H1 (cell line): ENCODE data around the gene NPFFR2. TPM values are rescaled to one million over a fixed set of nuclear protein-coding genes. Genes with fewer than 3 reads are reported as not detected.

Experiments used
- CTCF ChIA-PET: fragments of 300-600 bp; sonication (Branson Sonifier 250); formaldehyde crosslinking; loops from one replicate; lab custom pipeline; 2021; ENCODE audit not compliant: partially characterized antibody; lab: Charles Lee
- POLR2A ChIA-PET: fragments of 300-600 bp; sonication (Branson Sonifier 250); formaldehyde crosslinking; loops from one replicate; lab custom pipeline; 2021; ENCODE audit warnings: inconsistent platforms; ENCODE audit not compliant: partially characterized antibody; lab: Charles Lee
- DNase-seq, 2 experiments: peaks; one replicate each; pipeline versions ENCODE4 v3.0.0 to v3.0.0-alpha.2; 2010 to 2022; ENCODE audit warnings: low spot score in 2 of 2, low read depth in 1 of 2, mixed read lengths in 1 of 2
- FAIRE-seq: peaks from 2 replicates; lab custom pipeline; 2011; peaks lifted over from hg19 to GRCh38; lab: Jason Lieb, UNC
- H2AFZ ChIP-seq: 2 replicates; pipeline ENCODE4 v1.8.1; 2012; ENCODE audit warnings: low read length, inconsistent platforms
- H2AK5ac ChIP-seq: 2 replicates; pipeline ENCODE4 v1.6.1; 2013; ENCODE audit warnings: low read depth, low read length
- H2BK120ac ChIP-seq: replicated peaks from 2 replicates; pipeline ENCODE3; 2013; ENCODE audit warnings: low read depth, low read length, inconsistent platforms
- H2BK12ac ChIP-seq: 2 replicates; pipeline ENCODE4 v1.6.1; 2013; ENCODE audit warnings: low read depth, low read length
- H2BK15ac ChIP-seq: 2 replicates; pipeline ENCODE4 v1.6.1; 2013; ENCODE audit warnings: low read length
- H2BK20ac ChIP-seq: 2 replicates; pipeline ENCODE4 v1.6.1; 2013; ENCODE audit warnings: low read length
- H2BK5ac ChIP-seq: 2 replicates; pipeline ENCODE4 v1.6.1; 2013; ENCODE audit warnings: low read depth, low read length
- H3K14ac ChIP-seq: 2 replicates; pipeline ENCODE4 v1.6.1; 2013; ENCODE audit warnings: inconsistent platforms; ENCODE audit not compliant: insufficient read length
- H3K18ac ChIP-seq: 2 replicates; pipeline ENCODE4 v1.6.1; 2013; ENCODE audit warnings: low read length; ENCODE audit errors: extremely low read depth
- H3K23ac ChIP-seq: 2 replicates; pipeline ENCODE4 v1.6.1; 2013; ENCODE audit warnings: inconsistent platforms; ENCODE audit not compliant: insufficient read length
- H3K23me2 ChIP-seq: 2 replicates; pipeline ENCODE4 v1.6.1; 2013; ENCODE audit warnings: low read depth, low read length
- H3K27ac ChIP-seq: 2 replicates; pipeline ENCODE4 v1.6.1; 2011; ENCODE audit warnings: low read depth, low read length, inconsistent platforms
- H3K27me3 ChIP-seq, 4 experiments: replicated peaks in 1 of 4; 1 replicate in 1 of 4; 2 replicates in 3 of 4; pipeline versions ENCODE4 v1.6.1 to v1.8.1; 2011 to 2013; ENCODE audit warnings: low read length in 3 of 4, mild to moderate bottlenecking in 3 of 4, inconsistent platforms in 2 of 4, mixed read lengths in 2 of 4, moderate library complexity in 1 of 4; ENCODE audit not compliant: control insufficient read depth in 3 of 4, insufficient read depth in 3 of 4; ENCODE audit errors: extremely low read depth in 1 of 4
- H3K36me3 ChIP-seq, 4 experiments: 2 replicates each; pipeline versions ENCODE4 v1.6.1 to v1.8.1; 2011 to 2013; ENCODE audit warnings: mild to moderate bottlenecking in 4 of 4, low read length in 3 of 4, moderate library complexity in 2 of 4, control low read depth in 1 of 4, inconsistent platforms in 1 of 4; ENCODE audit not compliant: insufficient read depth in 4 of 4, control insufficient read depth in 2 of 4
- H3K4ac ChIP-seq: replicated peaks from 2 replicates; pipeline ENCODE3; 2013; ENCODE audit warnings: low read length, low read depth, mixed read lengths, inconsistent platforms; ENCODE audit not compliant: insufficient read length
- H3K4me1 ChIP-seq, 4 experiments: replicated peaks in 1 of 4; 1 replicate in 1 of 4; 2 replicates in 3 of 4; pipeline versions ENCODE4 v1.6.1 to v1.8.1; 2011 to 2013; ENCODE audit warnings: low read length in 3 of 4, inconsistent platforms in 2 of 4, mixed read lengths in 1 of 4; ENCODE audit not compliant: insufficient read depth in 4 of 4, control insufficient read depth in 3 of 4
- H3K4me2 ChIP-seq, 2 experiments: 2 replicates each; pipeline versions ENCODE4 v1.6.1 to v1.8.1; 2011 to 2013; ENCODE audit warnings: low read depth in 2 of 2, low read length in 2 of 2, control low read depth in 1 of 2, inconsistent platforms in 1 of 2, mild to moderate bottlenecking in 1 of 2; ENCODE audit not compliant: insufficient read depth in 1 of 2
- H3K4me3 ChIP-seq, 4 experiments: fragments of 200-600, 300-600 bp in 1 of 4; sonication (generic), shearing (Covaris generic), sonication (Bioruptor Twin) in 1 of 4; 2 replicates each; pipeline versions ENCODE4 v1.5.1 to v1.8.1; 2011 to 2016; ENCODE audit warnings: low read length in 4 of 4, low read depth in 3 of 4, control low read depth in 2 of 4, inconsistent platforms in 2 of 4, mild to moderate bottlenecking in 2 of 4, mixed read lengths in 1 of 4, moderate library complexity in 1 of 4; ENCODE audit not compliant: insufficient read depth in 2 of 4; ENCODE audit errors: extremely low read depth in 1 of 4
- H3K56ac ChIP-seq: replicated peaks from 2 replicates; pipeline ENCODE3; 2013; ENCODE audit warnings: low read depth, mild to moderate bottlenecking, mixed read lengths, low read length, inconsistent platforms; ENCODE audit not compliant: insufficient read length
- H3K79me1 ChIP-seq: 2 replicates; pipeline ENCODE4 v1.6.1; 2013; ENCODE audit warnings: low read depth, low read length, control low read depth
- H3K79me2 ChIP-seq, 2 experiments: 2 replicates each; pipeline versions ENCODE4 v1.6.1 to v1.8.1; 2012 to 2013; ENCODE audit warnings: low read length in 2 of 2, mild to moderate bottlenecking in 2 of 2, inconsistent platforms in 1 of 2; ENCODE audit not compliant: insufficient read depth in 2 of 2, control insufficient read depth in 1 of 2
- H3K9ac ChIP-seq, 4 experiments: replicated peaks in 1 of 4; 1 replicate in 1 of 4; 2 replicates in 3 of 4; pipeline versions ENCODE4 v1.6.1 to v1.8.1; 2011 to 2013; ENCODE audit warnings: low read depth in 3 of 4, low read length in 3 of 4, control low read depth in 2 of 4, mild to moderate bottlenecking in 2 of 4, moderate library complexity in 2 of 4, inconsistent platforms in 1 of 4; ENCODE audit errors: extremely low read depth in 1 of 4
- H3K9me3 ChIP-seq, 2 experiments: 2 replicates each; pipeline versions ENCODE4 v1.6.1 to v1.8.1; 2012 to 2013; ENCODE audit warnings: mild to moderate bottlenecking in 2 of 2, moderate library complexity in 2 of 2, control low read depth in 1 of 2, inconsistent platforms in 1 of 2, low read depth in 1 of 2, low read length in 1 of 2, mixed read lengths in 1 of 2; ENCODE audit not compliant: insufficient read depth in 2 of 2
- H4K20me1 ChIP-seq, 2 experiments: replicated peaks in 1 of 2; 2 replicates each; pipeline versions ENCODE3 to v1.8.1; 2011 to 2013; ENCODE audit warnings: inconsistent platforms in 2 of 2, low read length in 2 of 2, mild to moderate bottlenecking in 1 of 2; ENCODE audit not compliant: insufficient read depth in 2 of 2, control insufficient read depth in 1 of 2
- H4K5ac ChIP-seq: 2 replicates; pipeline ENCODE4 v1.6.1; 2013; ENCODE audit warnings: low read length, low read depth, mixed read lengths, inconsistent platforms; ENCODE audit not compliant: insufficient read length
- H4K8ac ChIP-seq: 2 replicates; pipeline ENCODE4 v1.8.0; 2013; ENCODE audit warnings: mild to moderate bottlenecking, moderate library complexity, low read length, inconsistent platforms; ENCODE audit not compliant: insufficient read depth; ENCODE audit errors: extremely low read depth
- H4K91ac ChIP-seq: replicated peaks from 2 replicates; pipeline ENCODE3; 2013; ENCODE audit warnings: low read length, mixed read lengths, inconsistent platforms; ENCODE audit not compliant: insufficient read length
- BRCA1 ChIP-seq: IDR thresholded peaks from 2 replicates; pipeline ENCODE4 v1.6.1; 2012; ENCODE audit warnings: low read depth, low read length, improper control_type of control experiment
- CBX5 ChIP-seq: fragments of 300-800, 300-1000 bp; sonication (generic); IDR thresholded peaks from 2 replicates; pipeline ENCODE4 v1.7.1; 2016; ENCODE audit warnings: antibody characterized with exemption, low read length, low read depth
- CHD1 ChIP-seq: IDR thresholded peaks from 2 replicates; pipeline ENCODE4 v1.6.1; 2012; ENCODE audit warnings: low read depth, low read length, improper control_type of control experiment
- JUN ChIP-seq: IDR thresholded peaks from 2 replicates; pipeline ENCODE4 v1.6.1; 2011; ENCODE audit warnings: low read depth, mild to moderate bottlenecking, improper control_type of control experiment, low read length
- KDM5A ChIP-seq: fragments of 200-600 bp; IDR thresholded peaks from 2 replicates; pipeline ENCODE4 v1.7.1; 2012; ENCODE audit warnings: mild to moderate bottlenecking, low read length, inconsistent platforms, mixed read lengths
- RXRA ChIP-seq: IDR thresholded peaks from 2 replicates; pipeline ENCODE4 v1.6.1; 2011; ENCODE audit warnings: low read depth, mild to moderate bottlenecking, low read length, moderate library complexity; ENCODE audit not compliant: insufficient read depth
- SP2 ChIP-seq: IDR thresholded peaks from 2 replicates; pipeline ENCODE4 v1.6.1; 2012; ENCODE audit warnings: mild to moderate bottlenecking, low read length, inconsistent platforms
- SP4 ChIP-seq: IDR thresholded peaks from 2 replicates; pipeline ENCODE4 v1.6.1; 2012; ENCODE audit warnings: low read length, inconsistent platforms
- TAF1 ChIP-seq: IDR thresholded peaks from 2 replicates; pipeline ENCODE4 v1.6.1; 2011; ENCODE audit warnings: mild to moderate bottlenecking, low read depth, low read length
- TAF7 ChIP-seq: optimal IDR thresholded peaks from 2 replicates; pipeline ENCODE3; 2011; ENCODE audit warnings: low read depth, mild to moderate bottlenecking, inconsistent platforms, low read length, moderate library complexity, borderline replicate concordance
- polyA plus RNA-seq, 7 experiments: library from polyadenylated mRNA; depleted of rRNA in 3 of 7; stranded (reverse) in 5 of 7; unstranded in 2 of 7; fragments of >200 nt in 5 of 7; fragments of 200-250 nt in 2 of 7; gene quantifications; 1 replicate in 5 of 7; 2 replicates in 1 of 7; 4 replicates in 1 of 7; pipeline versions ENCODE4 v1.2.1 to v1.2.3, GENCODE V29; 2011 to 2013; ENCODE audit warnings: missing spikeins in 2 of 7, mixed read lengths in 2 of 7
- total RNA-seq: library from RNA; stranded (reverse); fragmentation: NEBNext Ultra II Directional; extraction: Animal tissue kit (Norgen Biotek cat#: 25700); gene quantifications from 2 replicates; pipeline ENCODE4 v1.2.1, GENCODE V29; 2021
- TF ChIP-seq, protein P1 (sequence below), 3 experiments: IDR thresholded peaks; 1 replicate in 2 of 3; 2 replicates in 1 of 3; pipeline versions ENCODE4 v1.5.1 to v1.6.1; 2011; ENCODE audit warnings: low read length in 3 of 3, mild to moderate bottlenecking in 3 of 3, inconsistent platforms in 2 of 3, low read depth in 1 of 3, moderate library complexity in 1 of 3; ENCODE audit not compliant: insufficient read depth in 1 of 3; ENCODE audit errors: control extremely low read depth in 1 of 3
- TF ChIP-seq, protein P2 (sequence below): IDR thresholded peaks from 2 replicates; pipeline ENCODE4 v1.6.1; 2011; ENCODE audit warnings: low read depth, mild to moderate bottlenecking, low read length; ENCODE audit not compliant: insufficient read depth

The NPFFR2 gene
- total and polyA plus RNA-seq, 2 of the 8 experiments (the other 6 are each of a cell fraction or from before 2014, with no cell fraction given), result 0.26 to 0.53 TPM

GRCh38 chr4:72011906-72012305 lies 19.9 kb upstream of the NPFFR2 start:
- no peak overlapping the region for H2BK120ac ChIP-seq
- no peak for FAIRE-seq
- no peak overlapping the region for H3K27ac ChIP-seq
- no peaks in the 10 kb centered on the region for H3K79me1 ChIP-seq
- H2AK5ac ChIP-seq, result no peak overlapping the region
- no peak overlapping the region for H4K91ac ChIP-seq
- H3K23me2 ChIP-seq, result no peaks in the 10 kb centered on the region
- no peaks in the 10 kb centered on the region for H3K27me3 ChIP-seq
- DNase-seq, result no peak
- H2AFZ ChIP-seq, result no peak overlapping the region
- H2BK20ac ChIP-seq, result no peak overlapping the region
- no peak overlapping the region for H3K9ac ChIP-seq
- no peak overlapping the region for H3K18ac ChIP-seq
- H3K4me2 ChIP-seq, result no peak overlapping the region
- no peak overlapping the region for H3K56ac ChIP-seq
- H3K4ac ChIP-seq, result no peak overlapping the region
- ChIA-PET CTCF (no interaction called here), POLR2A (no interaction called here)
- no peak overlapping the region for H3K14ac ChIP-seq
- H3K4me3 ChIP-seq, result no peak overlapping the region
- no peak overlapping the region for H4K5ac ChIP-seq
- no peaks in the 10 kb centered on the region for H4K20me1 ChIP-seq
- H3K4me1 ChIP-seq, result no peaks in the 10 kb centered on the region
- no peak overlapping the region for H3K23ac ChIP-seq
- no peaks in the 10 kb centered on the region for H3K79me2 ChIP-seq
- no peak overlapping the region for H2BK15ac ChIP-seq
- no peak overlapping the region for H2BK5ac ChIP-seq
- no peaks in the 10 kb centered on the region for H3K36me3 ChIP-seq
- H3K9me3 ChIP-seq, result no peaks in the 10 kb centered on the region
- no peak overlapping the region for H4K8ac ChIP-seq
- no peak overlapping the region for H2BK12ac ChIP-seq
- TF ChIP-seq TAF1, result no peak
- no peak for TF ChIP-seq SP2
- TF ChIP-seq CHD1, result no peak
- TF ChIP-seq TAF7, result no peak
- TF ChIP-seq SP4, result no peak
- no peak for TF ChIP-seq JUN
- TF ChIP-seq BRCA1, result no peak
- TF ChIP-seq KDM5A, result no peak
- TF ChIP-seq, protein P1, sequence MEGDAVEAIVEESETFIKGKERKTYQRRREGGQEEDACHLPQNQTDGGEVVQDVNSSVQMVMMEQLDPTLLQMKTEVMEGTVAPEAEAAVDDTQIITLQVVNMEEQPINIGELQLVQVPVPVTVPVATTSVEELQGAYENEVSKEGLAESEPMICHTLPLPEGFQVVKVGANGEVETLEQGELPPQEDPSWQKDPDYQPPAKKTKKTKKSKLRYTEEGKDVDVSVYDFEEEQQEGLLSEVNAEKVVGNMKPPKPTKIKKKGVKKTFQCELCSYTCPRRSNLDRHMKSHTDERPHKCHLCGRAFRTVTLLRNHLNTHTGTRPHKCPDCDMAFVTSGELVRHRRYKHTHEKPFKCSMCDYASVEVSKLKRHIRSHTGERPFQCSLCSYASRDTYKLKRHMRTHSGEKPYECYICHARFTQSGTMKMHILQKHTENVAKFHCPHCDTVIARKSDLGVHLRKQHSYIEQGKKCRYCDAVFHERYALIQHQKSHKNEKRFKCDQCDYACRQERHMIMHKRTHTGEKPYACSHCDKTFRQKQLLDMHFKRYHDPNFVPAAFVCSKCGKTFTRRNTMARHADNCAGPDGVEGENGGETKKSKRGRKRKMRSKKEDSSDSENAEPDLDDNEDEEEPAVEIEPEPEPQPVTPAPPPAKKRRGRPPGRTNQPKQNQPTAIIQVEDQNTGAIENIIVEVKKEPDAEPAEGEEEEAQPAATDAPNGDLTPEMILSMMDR (IDR thresholded peaks at IDR 0.05; ENCODE audit: control extremely low read depth in 1 of 3, insufficient read depth in 1 of 3, low read depth in 1 of 3, low read length in 3 of 3), result no peak
- no peak for TF ChIP-seq CBX5
- TF ChIP-seq RXRA, result no peak
- TF ChIP-seq, protein P2, sequence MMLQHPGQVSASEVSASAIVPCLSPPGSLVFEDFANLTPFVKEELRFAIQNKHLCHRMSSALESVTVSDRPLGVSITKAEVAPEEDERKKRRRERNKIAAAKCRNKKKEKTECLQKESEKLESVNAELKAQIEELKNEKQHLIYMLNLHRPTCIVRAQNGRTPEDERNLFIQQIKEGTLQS, result no peak
